ENCODE data around the gene IKBKG.

The IKBKG gene

DNA sequence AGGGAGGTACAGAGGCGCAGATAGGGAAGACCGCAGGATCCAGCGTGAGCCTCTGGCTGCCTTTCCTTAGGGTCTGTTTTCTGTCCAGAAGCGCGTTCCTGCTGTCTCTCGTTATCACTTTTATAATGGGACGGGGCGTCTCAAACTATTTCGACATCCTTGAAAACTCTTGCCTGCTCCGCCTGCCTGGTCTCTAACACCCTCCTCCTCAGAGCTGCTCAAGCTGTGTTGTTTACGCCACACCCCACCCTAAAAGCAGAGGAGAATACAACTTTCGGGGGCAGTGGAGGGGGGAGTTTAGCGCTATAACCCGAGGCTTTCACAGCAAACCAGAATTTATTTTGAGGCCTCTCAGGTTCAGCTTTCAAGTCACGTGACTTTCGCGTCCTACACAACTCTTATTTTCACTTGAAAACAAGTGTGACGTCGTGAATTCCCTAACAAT, 30.7 kb upstream of the IKBKG start:
- TF ChIP-seq, protein P1, sequence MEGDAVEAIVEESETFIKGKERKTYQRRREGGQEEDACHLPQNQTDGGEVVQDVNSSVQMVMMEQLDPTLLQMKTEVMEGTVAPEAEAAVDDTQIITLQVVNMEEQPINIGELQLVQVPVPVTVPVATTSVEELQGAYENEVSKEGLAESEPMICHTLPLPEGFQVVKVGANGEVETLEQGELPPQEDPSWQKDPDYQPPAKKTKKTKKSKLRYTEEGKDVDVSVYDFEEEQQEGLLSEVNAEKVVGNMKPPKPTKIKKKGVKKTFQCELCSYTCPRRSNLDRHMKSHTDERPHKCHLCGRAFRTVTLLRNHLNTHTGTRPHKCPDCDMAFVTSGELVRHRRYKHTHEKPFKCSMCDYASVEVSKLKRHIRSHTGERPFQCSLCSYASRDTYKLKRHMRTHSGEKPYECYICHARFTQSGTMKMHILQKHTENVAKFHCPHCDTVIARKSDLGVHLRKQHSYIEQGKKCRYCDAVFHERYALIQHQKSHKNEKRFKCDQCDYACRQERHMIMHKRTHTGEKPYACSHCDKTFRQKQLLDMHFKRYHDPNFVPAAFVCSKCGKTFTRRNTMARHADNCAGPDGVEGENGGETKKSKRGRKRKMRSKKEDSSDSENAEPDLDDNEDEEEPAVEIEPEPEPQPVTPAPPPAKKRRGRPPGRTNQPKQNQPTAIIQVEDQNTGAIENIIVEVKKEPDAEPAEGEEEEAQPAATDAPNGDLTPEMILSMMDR (IDR thresholded peaks at IDR 0.05; ENCODE audit: poor library complexity, severe bottlenecking), result no peak
- Histone ChIP-seq H3K4me1 (ENCODE audit: insufficient read depth, poor library complexity, severe bottlenecking) (no peaks in the 10 kb centered on the region), H3K4me3 (ENCODE audit: severe bottlenecking) (peak overlapping the region; percentile 57), H3K36me3 (ENCODE audit: low read depth) (no peaks in the 10 kb centered on the region), H3K27me3 (ENCODE audit: insufficient read depth, poor library complexity, severe bottlenecking) (no peaks in the 10 kb centered on the region), H3K27ac (ENCODE audit: poor library complexity, severe bottlenecking) (no peak overlapping the region), H3K9me3 (ENCODE audit: severe bottlenecking) (no peaks in the 10 kb centered on the region)
- ATAC-seq (ENCODE audit: low read depth), result peak; percentile 37
- DNase-seq (ENCODE audit: low spot score), result no peak

DNA sequence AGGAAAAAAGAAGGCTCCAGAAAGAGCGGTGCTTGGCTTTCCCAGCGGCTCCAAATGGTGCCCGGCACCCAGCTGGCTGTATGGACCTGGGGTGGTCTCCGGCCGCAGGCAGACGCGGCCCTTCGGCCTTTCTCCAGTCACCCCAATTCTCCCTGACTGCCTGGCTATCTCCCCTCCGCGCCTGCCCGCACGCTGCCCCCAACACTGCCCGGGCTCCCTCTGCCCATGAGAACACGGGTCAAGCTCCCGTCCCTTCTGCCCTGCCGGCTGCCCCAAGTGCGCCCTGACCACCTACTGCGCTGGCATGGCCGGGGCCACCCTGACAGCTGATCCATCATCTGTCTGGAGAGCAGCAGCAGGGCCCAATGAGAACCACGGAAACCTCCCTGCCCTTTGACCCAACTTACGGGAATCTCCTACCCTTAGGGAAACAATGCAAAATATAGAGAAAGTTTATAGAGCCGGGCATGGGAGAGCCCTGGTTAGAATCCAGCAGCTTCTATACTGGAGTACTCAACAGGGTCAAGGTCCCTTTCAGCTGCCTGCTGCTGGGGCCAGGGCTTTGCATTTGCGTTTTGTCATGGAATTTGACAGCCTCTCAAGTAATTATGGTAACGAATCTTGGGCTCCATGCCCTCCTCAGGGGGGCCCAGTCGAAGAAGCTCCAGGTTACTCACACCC, 30.2 kb upstream of the IKBKG start:
- Histone ChIP-seq H3K4me3 (ENCODE audit: severe bottlenecking) (no peak overlapping the region), H3K36me3 (ENCODE audit: low read depth) (no peaks in the 10 kb centered on the region), H3K27me3 (ENCODE audit: insufficient read depth, poor library complexity, severe bottlenecking) (no peaks in the 10 kb centered on the region), H3K9me3 (ENCODE audit: severe bottlenecking) (no peaks in the 10 kb centered on the region), H3K4me1 (ENCODE audit: insufficient read depth, poor library complexity, severe bottlenecking) (no peaks in the 10 kb centered on the region), H3K27ac (ENCODE audit: poor library complexity, severe bottlenecking) (no peak overlapping the region)
- DNase-seq (ENCODE audit: low spot score), result no peak
- TF ChIP-seq, protein P1 (IDR thresholded peaks at IDR 0.05; ENCODE audit: poor library complexity, severe bottlenecking), result no peak
- no peak for ATAC-seq (ENCODE audit: low read depth)

GRCh38 chrX:154519389-154519788, 28.0 kb upstream of the IKBKG start:
- H3K36me3 ChIP-seq (ENCODE audit: low read depth), result no peaks in the 10 kb centered on the region
- TF ChIP-seq, protein P1 (IDR thresholded peaks at IDR 0.05; ENCODE audit: poor library complexity, severe bottlenecking), result no peak
- no peaks in the 10 kb centered on the region for H3K9me3 ChIP-seq (ENCODE audit: severe bottlenecking)
- H3K27ac ChIP-seq (ENCODE audit: poor library complexity, severe bottlenecking), result no peak overlapping the region
- ATAC-seq (ENCODE audit: low read depth) (no peak), DNase-seq (ENCODE audit: low spot score) (no peak)
- H3K4me3 ChIP-seq (ENCODE audit: severe bottlenecking), result no peak overlapping the region
- no peaks in the 10 kb centered on the region for H3K4me1 ChIP-seq (ENCODE audit: insufficient read depth, poor library complexity, severe bottlenecking)
- no peaks in the 10 kb centered on the region for H3K27me3 ChIP-seq (ENCODE audit: insufficient read depth, poor library complexity, severe bottlenecking)

DNA sequence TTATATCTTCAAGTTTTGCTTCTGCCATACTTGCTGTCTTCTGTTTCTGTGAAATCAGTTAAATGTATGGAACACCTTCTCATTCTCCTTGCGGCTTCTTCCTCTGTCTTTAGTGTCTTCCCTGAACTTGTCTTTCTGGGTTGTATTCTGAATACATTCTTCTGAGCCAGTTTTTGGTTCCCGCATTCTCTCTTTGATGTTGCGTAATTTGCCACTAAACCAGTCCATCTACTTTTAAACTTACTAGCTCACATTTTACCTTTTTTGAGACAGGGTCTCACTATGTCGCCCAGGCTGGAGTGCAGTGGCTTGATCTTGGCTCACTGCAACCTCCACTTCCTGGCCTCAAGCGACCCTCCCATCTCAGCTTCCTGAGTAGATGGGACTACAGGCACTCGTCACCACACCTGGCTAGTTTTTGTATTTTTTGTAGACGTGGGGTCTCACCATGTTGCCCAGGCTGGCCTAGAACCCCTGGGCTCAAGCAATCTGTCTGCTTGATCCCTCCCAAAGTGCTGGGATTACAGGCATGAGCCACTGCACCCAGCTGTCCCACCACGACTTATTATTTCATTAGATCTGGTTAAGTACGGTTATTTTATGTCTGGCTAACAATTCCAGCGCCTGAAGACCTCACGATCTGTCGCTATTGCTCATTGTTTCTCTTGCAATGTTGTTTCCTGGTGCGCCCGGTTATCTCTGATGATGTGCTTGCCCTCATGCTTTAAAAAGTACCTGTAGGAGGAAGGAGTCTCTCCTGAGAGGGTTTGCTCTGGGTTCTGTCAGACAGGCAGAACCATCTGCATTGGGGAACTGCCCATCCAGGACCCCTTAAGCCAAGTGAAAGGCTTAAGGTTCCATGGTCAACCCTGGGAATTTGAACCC, 21.6 kb upstream of the IKBKG start:
- no peaks in the 10 kb centered on the region for H3K27me3 ChIP-seq (ENCODE audit: insufficient read depth, poor library complexity, severe bottlenecking)
- ATAC-seq (ENCODE audit: low read depth) (no peak), DNase-seq (ENCODE audit: low spot score) (no peak)
- no peaks in the 10 kb centered on the region for H3K36me3 ChIP-seq (ENCODE audit: low read depth)
- peaks cover 19% of the 10 kb centered on the region for H3K4me1 ChIP-seq (ENCODE audit: insufficient read depth, poor library complexity, severe bottlenecking)
- H3K9me3 ChIP-seq (ENCODE audit: severe bottlenecking), result no peaks in the 10 kb centered on the region
- TF ChIP-seq, protein P1 (IDR thresholded peaks at IDR 0.05; ENCODE audit: poor library complexity, severe bottlenecking), result no peak
- H3K4me3 ChIP-seq (ENCODE audit: severe bottlenecking), result no peak overlapping the region
- H3K27ac ChIP-seq (ENCODE audit: poor library complexity, severe bottlenecking), result peak overlapping the region; percentile 60
